Measurements from ENCODE around the gene ITGBL1. TPM values are rescaled to one million over a fixed set of nuclear protein-coding genes. Genes with fewer than 3 reads are reported as not detected.

The ITGBL1 gene, protein sequence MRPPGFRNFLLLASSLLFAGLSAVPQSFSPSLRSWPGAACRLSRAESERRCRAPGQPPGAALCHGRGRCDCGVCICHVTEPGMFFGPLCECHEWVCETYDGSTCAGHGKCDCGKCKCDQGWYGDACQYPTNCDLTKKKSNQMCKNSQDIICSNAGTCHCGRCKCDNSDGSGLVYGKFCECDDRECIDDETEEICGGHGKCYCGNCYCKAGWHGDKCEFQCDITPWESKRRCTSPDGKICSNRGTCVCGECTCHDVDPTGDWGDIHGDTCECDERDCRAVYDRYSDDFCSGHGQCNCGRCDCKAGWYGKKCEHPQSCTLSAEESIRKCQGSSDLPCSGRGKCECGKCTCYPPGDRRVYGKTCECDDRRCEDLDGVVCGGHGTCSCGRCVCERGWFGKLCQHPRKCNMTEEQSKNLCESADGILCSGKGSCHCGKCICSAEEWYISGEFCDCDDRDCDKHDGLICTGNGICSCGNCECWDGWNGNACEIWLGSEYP
- total RNA-seq (2014; rRNA removed) = 37.1 and 42.0 TPM in 2 replicates
- percentile 95 among the genes with signal in this experiment for Bru-seq, nascent RNA
- percentile 74 among the genes with signal in this experiment for BruChase-seq, experiment 1, labeled RNA remaining after a 6-hour chase
- percentile 87 among the genes with signal in this experiment for BruChase-seq, experiment 2, labeled RNA remaining after a 2-hour chase
- long read RNA-seq, full-length matches to known transcripts = 48 of 164 reads
- long read RNA-seq, partial matches to known transcripts = 31 of 164 reads
- long read RNA-seq, other reads (novel, unspliced or antisense) = 85 of 164 reads

GRCh38 chr13:101452519-101453485 lies at the start of gene ITGBL1:
ITGBL1 (plus strand) TSS chr13:101452675; CDS start chr13:101452834, 159 bp downstream.
- Histone ChIP-seq H3K4me2 (ENCODE audit: low read length) (peak within 1 kb of the TSS; percentile 89), H3K27ac (ENCODE audit: low read length) (peak within 1 kb of the TSS; percentile 99), H3K4me1 (ENCODE audit: insufficient read depth, low read length) (peaks cover 60% of the 10 kb centered on the region), H4K20me1 (ENCODE audit: low read length) (no peaks in the 10 kb centered on the region), H3K9me2 (replicated peaks; ENCODE audit: low read length) (no peaks in the 10 kb centered on the region), H3K36me3 (ENCODE audit: low read depth, low read length) (0 out of 2 replicates have a peak, but pooled peaks cover 3% of the 10 kb centered on the region), H3K79me2 (ENCODE audit: low read length) (peaks cover 42% of the 10 kb centered on the region), H2AFZ (ENCODE audit: low read length) (peak within 1 kb of the TSS; percentile 76), H3F3A (ENCODE audit: low read length, unreplicated experiment) (peaks cover 8% of the 10 kb centered on the region), H3K9me3 (ENCODE audit: low read length) (no peaks in the 10 kb centered on the region), H3K9ac (ENCODE audit: low read length) (peak within 1 kb of the TSS; percentile 81), H3K27me3 (ENCODE audit: low read length) (no peaks in the 10 kb centered on the region), H3K4me3 (ENCODE audit: low read length) (peak within 1 kb of the TSS; percentile 85)
- TF ChIP-seq CTCF (conservative IDR thresholded peaks at IDR 0.05; ENCODE audit: low read depth, low read length) = no peak
- no peak for TF ChIP-seq EZH2 (IDR thresholded peaks at IDR 0.05; ENCODE audit: low read length, unreplicated experiment)
- TF ChIP-seq EZH2phosphoT487 (IDR thresholded peaks at IDR 0.05; ENCODE audit: borderline replicate concordance, low read length) = no peak
- BruUV-seq (replicated peaks) = TSS peak; percentile 47
- ChIA-PET POLR2A (ENCODE audit: unreplicated experiment) (interaction anchor here (0.5 to 0.9 kb wide), 4 partner anchors 30 to 303 kb away, joined by 3 read pairs; partner anchors contain the start of gene NALCN), CTCF (interaction anchor here (0.7 kb wide), 1 partner anchor 57 kb away, joined by 3 read pairs; no protein-coding TSS in a partner anchor)
- DNase-seq (peak; percentile 41), ATAC-seq (peak; percentile 12)
- intact Hi-C loops (cut with micrococcal nuclease) = loop anchor here (2.0 to 5.0 kb wide), 7 partner anchors 36 to 308 kb away; partner anchors contain the start of gene NALCN

DNA sequence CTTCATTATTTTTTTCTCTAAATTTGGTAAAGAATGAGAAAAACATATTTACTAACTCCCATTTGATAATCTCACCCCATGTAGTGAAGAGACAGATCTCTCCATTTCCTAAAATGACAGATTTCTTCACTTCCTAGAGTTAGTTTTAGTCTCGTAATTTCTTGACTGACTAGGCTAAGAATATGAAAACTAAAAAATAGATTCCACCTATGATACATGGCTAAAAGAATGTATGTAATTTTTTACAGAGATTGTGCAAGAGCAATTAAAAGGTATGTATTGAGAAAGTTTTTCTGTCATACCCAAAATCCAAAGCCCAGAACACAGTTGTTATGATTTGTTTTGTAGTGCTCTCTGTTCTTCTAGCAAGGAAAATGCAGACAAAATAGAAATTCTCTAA lies 45.7 kb upstream of the ITGBL1 start:
- H4K20me1 ChIP-seq (ENCODE audit: low read length) = no peaks in the 10 kb centered on the region
- no peaks in the 10 kb centered on the region for H3F3A ChIP-seq (ENCODE audit: low read length, unreplicated experiment)
- DNase-seq = peak; percentile 55
- peak overlapping the region; percentile 61 for H3K4me2 ChIP-seq (ENCODE audit: low read length)
- intact Hi-C loops (cut with micrococcal nuclease) = no loop called here
- H3K27me3 ChIP-seq (ENCODE audit: low read length) = no peaks in the 10 kb centered on the region
- ATAC-seq = peak; percentile 57
- CTCF ChIA-PET = no interaction called here
- POLR2A ChIA-PET (ENCODE audit: unreplicated experiment) = no interaction called here
- no TSS peak for BruUV-seq (replicated peaks)
- no peak overlapping the region for H3K9ac ChIP-seq (ENCODE audit: low read length)
- H3K4me3 ChIP-seq (ENCODE audit: low read length) = no peak overlapping the region
- no peak overlapping the region for H2AFZ ChIP-seq (ENCODE audit: low read length)
- H3K36me3 ChIP-seq (ENCODE audit: low read depth, low read length) = no peaks in the 10 kb centered on the region
- H3K9me2 ChIP-seq (replicated peaks; ENCODE audit: low read length) = no peaks in the 10 kb centered on the region
- H3K79me2 ChIP-seq (ENCODE audit: low read length) = 0 out of 2 replicates have a peak, but pooled peaks cover 3% of the 10 kb centered on the region
- peaks cover 22% of the 10 kb centered on the region for H3K4me1 ChIP-seq (ENCODE audit: insufficient read depth, low read length)
- H3K9me3 ChIP-seq (ENCODE audit: low read length) = no peaks in the 10 kb centered on the region
- TF ChIP-seq EZH2phosphoT487 (IDR thresholded peaks at IDR 0.05; ENCODE audit: borderline replicate concordance, low read length) (no peak), EZH2 (IDR thresholded peaks at IDR 0.05; ENCODE audit: low read length, unreplicated experiment) (no peak), CTCF (conservative IDR thresholded peaks at IDR 0.05; ENCODE audit: low read depth, low read length) (no peak)
- H3K27ac ChIP-seq (ENCODE audit: low read length) = peak overlapping the region; percentile 58
